Measurements from ENCODE around the gene CARMIL3.
"Not testable (repeated sequence)": the region's sequence is repeated elsewhere in the genome, so short reads cannot be mapped to it uniquely, and the experiment has no call there.

Gene CARMIL3

DNA sequence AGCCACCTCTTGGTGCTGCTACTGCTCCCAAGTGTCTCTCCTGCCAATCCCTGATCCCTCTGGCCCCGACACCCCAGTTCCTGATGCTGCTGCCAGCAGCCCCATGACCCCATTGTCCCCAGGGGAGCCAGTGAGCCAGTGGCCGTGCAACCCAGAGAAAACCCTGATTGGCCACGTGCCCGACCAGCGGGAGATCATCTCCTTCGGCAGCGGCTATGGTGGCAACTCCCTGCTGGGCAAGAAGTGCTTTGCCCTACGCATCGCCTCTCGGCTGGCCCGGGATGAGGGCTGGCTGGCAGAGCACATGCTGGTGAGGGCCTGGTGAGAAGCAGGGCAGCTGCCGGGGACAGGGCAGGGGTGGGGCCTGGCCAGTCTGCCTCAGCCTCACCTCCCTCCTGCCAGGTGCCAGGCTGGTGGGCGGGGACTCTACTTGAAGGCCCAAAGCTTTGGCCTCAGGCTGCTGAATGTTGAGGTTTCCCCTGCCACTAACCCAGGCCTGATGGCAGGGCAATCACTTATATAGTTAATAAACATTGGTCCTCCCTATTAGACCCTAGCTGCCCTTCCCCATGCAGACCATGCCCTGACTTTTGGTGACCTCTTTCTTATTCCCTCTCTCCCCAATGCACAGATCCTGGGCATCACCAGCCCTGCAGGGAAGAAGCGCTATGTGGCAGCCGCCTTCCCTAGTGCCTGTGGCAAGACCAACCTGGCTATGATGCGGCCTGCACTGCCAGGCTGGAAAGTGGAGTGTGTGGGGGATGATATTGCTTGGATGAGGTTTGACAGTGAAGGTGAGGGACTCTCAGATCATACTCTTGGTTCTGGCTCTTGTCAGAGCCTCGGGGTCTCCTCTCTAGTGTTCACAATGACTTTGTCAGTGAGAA is 47.4 kb downstream of the CARMIL3 start:
- no peak for DNase-seq

DNA sequence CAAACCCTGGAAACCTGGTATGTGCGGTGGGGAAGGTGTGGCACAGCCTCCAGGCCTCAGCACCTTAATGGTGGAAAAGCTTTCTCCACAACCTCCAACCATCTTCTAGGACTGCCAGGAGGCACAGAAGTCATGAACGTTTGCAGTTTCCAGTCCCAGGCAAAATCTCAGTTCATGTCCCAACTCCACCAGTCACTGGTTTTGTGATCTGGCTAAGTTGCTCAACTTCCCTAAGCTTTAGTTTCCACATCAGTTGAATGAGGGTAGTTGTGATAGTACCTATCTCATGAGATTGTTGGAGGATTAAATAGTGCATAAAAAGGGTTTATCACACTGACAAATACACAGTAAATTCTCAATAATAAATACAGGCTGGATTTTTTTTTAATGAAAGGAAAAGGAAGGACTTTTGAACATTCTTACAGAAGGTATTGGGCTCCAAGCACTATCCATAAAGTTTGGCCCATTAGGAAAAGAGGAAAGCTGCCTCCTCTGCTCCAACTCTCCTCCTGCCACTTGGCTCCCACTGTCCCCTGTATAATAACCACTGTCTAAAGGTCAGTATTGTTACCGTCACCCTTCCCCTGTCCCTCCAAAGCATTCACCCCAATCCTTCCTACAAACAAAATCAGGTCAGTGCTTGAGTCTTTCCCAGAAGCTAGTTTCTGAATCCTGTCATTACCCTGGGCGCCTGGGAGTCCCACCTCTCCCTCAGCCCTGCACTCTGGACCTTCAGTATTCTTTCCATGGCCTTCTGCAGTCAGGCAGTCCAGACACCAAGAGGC is 48.6 kb downstream of the CARMIL3 start:
- DNase-seq, result no peak

DNA sequence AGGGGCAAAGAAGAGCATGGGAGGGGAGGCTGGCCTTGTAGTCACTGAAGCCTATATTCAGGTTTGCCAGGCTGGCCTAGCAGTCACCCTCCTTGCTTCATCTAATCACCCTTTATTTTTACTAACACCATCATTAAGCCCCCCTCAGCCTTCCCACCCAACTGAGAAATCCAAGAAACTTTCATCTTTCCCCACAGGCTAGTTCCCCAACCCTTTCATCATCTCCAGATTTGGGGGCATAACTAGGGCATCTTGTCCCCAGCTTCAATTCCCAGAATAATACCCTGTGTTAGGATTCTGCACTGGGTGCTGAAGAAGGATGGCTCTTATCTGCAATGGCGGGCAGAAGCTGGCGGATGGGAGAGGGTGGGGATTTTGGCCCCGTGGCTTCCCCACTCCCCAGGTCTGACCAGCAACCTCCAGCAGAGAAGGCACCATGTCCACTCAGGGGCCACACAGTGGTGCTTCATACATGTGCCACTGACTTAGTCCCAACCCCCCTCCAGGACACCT is 49.2 kb downstream of the CARMIL3 start:
- no peak for DNase-seq

DNA sequence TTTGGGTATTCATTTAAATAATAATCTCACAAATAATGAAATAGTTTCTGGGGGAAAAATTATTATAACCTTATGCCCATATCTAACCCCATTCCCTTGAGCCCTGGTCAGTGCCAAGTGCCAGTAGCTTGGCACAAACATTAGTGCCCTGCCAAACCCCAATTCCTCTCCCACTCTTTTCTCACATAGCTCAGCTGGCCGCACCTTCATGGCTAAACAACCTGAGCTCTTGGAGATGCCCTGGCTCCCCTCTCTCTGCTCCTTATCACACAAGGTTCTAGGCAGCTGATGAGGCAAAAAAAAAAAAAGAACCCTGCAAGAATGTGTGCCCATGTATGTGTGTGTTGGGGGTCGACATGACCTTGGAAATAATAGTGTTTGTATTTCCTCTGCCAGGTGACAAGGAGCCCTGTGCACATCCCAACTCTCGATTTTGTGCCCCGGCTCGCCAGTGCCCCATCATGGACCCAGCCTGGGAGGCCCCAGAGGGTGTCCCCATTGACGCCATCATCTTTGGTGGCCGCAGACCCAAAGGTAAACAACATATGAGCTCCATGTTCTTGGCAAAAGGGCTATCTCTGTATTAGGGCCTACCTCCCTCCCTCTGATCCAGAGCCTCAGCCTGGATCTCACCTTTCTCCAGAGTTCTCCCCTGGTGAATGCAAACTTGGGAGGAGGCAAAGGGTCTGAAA is 50.7 kb downstream of the CARMIL3 start:
- no peak for DNase-seq

DNA sequence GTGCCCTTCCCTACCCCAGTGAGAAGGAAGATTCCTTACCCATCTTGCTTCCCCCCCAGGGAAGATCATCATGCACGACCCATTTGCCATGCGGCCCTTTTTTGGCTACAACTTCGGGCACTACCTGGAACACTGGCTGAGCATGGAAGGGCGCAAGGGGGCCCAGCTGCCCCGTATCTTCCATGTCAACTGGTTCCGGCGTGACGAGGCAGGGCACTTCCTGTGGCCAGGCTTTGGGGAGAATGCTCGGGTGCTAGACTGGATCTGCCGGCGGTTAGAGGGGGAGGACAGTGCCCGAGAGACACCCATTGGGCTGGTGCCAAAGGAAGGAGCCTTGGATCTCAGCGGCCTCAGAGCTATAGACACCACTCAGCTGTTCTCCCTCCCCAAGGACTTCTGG is 51.6 kb downstream of the CARMIL3 start:
- DNase-seq, result no peak

DNA sequence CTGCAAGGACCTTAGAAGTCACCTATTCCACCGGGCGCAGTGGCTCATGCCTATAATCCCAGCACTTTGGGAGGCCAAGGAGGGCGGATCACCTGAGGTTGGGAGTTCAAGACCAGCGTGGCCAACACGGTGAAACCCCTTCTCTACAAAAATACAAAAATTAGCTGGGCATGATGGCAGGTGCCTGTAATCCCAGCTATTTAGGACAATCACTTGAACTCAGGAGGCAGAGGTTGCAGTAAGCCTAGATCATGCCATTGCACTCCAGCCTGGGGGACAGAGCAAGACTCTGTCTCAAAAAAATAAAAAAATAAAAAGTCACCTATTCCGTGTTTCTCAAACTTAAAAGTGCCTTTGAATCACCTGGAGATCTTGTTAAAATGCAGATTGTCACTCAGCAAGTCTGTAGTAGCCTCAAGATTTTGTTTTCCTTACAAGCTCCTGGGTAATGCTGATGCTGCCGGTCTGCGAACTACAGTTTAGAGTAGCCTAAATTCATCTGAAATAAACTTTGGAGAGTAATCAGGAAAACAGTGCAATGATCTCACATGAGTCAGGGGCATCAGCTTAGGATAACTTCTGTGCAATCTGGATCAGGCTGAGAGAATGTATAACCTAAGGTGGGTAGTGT is 53.9 kb downstream of the CARMIL3 start:
- not testable (repeated sequence) for DNase-seq

DNA sequence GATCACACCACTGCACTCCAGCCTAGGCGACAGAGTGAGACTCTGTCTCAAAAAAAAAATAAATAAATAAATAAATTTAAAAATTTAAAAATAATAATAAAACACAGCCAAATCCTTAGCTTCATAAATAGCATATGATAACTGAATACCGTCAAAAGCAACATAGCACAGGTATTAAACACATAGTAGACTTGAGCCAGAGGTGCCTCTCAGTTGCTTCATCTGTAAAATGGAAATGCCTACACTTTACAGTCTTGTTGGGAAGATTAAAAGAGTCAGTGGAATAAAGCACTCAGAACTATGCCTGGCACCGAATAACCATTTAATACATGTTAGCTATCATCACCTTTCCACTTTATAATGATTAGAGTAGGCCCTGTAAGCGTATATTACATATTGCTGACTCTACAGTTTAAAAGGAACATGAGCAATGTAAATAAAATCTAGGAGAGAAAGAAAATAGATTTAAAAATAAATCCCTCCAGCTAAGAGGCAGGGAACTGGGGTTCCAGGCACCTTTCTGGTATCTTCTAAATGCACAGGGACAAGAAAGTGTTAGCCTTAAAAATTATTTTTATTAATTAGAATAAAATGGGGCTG is 55.0 kb downstream of the CARMIL3 start:
- DNase-seq, result no peak

DNA sequence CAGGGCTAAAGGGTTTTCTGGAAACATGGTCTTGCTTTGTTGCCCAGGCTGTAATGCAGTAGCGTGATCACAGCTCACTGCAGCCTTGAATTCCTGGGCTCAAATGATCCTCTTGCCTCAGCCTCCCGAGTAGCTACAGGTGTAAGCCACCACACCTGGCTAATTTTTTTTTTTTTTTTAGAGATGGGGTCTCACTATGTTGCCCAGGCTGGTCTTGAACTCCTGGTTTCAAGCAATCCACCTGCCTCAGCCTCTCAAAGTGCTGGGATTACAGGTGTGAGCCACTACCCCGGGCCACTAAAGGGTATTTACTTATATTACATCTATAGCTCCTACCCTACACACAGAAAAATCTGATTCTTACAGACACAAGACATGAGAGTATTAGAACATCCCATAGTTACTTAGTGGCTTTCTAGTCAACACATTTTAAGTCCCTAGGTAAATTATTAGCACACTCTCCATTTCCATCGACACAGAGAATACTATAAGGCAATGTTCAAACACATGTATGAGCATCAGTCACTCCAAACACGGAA is 56.6 kb downstream of the CARMIL3 start:
- no peak for DNase-seq

DNA sequence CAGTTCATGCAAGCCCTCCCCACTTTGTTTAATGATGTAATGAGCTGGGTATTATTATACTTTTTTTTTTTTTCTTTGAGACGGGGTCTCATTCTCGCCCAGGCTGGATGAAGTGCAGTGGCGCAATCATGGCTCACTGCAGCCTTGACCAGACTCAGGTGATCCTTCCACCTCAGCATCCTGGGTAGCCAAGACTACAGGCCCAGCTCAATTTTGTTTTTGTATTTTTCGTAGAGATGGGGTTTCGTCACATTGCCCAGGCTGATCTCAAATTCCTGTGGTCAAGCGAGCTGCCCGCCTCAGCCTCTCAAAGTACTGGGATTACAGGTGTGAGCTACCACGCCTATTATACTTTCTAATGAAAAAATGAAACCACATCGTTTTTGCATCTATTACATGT is 58.3 kb downstream of the CARMIL3 start:
- DNase-seq, result no peak

DNA sequence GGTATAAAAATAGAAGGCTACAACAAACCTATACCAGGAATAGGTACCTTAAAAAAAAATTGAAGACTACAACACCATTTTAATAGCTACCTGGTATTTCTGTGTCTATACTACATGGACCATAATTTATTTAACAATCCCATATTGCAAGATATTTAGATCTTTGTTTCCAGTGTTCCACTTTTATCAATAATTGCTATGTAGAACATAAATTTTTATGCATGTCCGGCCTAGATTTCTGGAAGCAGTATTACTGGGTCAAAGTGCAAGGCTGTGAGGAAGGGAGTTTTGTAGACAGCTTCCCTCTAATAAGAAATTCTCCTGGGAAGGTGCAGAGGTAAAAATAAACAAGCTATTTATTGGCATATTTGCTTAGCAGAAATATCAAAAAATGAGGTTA is 58.7 kb downstream of the CARMIL3 start:
- DNase-seq, result no peak

DNA sequence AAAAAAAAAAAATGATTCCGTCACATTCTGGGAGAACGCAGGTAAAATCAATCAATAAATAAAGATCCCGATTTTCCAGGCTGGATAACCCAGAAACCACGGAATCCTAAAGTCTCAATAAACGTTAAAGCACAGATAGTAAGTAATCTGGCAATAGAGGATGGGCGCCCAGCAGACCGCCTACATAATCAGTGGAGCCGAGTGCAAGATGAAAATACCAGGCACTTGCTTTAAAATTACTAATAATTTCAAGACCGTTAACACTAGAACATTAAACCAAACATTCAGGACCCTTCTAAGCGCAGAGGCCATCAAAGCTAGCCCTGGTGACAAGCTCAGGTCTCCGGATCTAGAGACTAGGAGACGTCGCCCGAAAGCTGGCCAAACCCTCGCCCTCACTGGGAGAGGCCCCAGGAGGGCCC is 61.6 kb downstream of the CARMIL3 start:
- DNase-seq, result no peak

DNA sequence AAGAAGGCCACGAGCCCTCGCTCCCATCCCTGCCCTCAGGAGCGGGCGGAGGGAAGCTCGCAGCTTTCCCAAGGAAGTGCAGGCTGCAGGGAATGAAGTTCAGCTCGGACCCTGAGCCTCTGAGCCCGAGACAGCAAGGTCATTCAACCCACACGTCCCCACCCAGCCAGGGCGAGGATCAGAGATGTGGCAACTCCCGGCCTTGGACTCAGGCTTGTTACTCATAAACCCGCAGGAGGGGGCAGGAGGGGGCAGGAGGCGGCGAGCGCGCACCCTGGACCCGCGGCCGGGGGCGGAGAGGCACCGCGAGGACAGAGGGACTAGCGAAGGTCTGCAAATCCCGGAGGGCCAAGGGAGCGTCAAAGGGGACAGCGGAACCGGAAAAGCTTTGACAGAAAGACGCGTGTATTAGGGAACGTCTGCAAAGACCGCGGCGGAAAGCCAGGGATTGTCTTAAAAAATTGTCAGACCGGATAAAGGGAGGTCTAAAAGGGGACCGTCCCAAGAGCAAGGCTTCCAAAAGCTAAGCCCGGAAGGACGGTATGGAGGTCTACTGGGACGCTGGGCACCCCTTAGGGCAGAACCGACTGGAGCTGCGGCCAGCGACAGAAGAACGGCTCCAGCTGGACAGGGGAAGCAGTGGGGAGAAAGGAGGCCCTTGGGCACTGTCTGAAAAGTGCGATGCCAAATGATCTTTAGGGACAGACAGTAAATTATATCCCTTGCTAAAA is 62.2 kb downstream of the CARMIL3 start:
- peak; percentile 74 for DNase-seq

DNA sequence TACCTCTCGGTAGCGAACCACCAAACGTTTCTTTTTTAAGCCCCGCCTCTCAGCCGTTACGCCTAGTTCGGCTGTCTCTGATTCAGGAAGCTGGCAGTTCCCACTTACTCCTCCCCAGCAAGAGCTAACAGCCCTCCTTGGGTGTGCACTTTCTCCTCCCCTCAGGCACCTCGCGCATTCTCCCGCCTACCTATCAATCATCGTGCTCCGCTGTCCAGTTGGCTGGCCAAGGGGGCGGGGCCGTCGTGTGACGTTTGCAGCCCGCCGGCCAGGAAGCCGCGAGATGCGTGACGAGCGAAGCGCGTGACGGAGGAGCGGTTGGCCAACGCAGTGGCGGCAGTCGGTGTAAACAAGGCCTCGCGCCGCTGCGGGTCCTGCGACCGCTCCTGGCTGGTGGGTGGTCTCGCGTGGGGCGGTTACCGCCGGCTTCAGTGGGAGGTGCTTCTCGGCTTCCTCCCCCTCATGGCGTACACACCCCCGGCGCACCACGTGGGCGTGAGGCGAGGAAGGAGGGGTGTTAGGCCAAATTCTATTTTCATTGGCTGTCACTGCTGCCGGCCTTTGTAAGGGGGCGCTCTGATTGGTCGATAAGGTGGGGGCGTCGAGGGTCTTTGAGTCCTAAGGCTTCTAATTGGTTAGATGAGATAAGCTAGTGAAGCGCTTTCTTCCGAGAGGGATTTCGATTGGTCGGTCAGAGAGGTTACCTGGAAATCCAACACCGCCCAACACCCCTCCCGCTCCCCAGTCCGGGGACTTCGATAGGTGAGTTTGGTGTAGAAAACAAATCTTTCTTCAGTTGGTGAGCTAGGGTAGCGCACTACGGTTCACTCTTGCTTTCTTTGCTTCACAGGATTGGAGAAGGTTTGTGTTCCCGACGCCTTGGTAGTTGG is 63.0 kb downstream of the CARMIL3 start, which contains the start of the genes DCAF11 and NRL:
Gene DCAF11, plus strand, starts transcription at position 246 of the 890 bp plus-strand sequence. CDS start 818 bp downstream, outside the sequence.
Gene NRL, minus strand, starts transcription at position 418 of the 890 bp plus-strand sequence. CDS start 32,101 bp downstream, outside the sequence.
- DNase-seq, result peak; percentile 98

DNA sequence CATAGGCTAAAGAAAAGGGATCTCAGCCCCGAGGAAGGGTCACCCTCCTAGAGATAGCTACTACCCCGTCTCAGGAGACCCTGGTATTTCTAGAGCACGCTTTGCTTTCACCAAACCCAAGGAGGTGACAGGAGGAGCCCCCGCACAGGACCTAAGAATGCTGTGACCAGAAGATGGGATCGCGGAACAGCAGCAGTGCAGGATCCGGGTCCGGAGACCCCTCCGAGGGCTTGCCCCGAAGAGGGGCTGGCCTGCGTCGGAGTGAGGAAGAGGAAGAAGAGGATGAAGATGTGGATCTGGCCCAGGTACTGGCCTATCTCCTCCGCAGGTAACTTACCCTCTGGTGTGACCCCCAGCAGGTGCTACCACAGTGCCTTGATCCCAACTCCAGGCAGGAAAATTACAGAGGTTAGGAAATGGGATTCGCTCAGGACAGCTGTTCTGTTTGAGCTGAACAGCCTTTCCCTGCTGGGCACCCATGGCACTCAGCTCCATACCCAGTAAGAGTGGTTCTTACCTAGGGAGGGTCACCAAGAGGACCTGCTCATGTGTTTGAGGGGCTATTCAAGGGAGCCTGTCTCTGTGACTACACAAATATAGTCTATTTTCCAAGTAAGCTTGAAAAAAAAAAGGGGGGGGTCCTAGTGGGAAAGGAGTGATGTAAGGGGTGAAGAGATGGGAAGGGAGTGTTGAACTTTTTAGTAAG is 63.8 kb downstream of the CARMIL3 start:
- no peak for DNase-seq

DNA sequence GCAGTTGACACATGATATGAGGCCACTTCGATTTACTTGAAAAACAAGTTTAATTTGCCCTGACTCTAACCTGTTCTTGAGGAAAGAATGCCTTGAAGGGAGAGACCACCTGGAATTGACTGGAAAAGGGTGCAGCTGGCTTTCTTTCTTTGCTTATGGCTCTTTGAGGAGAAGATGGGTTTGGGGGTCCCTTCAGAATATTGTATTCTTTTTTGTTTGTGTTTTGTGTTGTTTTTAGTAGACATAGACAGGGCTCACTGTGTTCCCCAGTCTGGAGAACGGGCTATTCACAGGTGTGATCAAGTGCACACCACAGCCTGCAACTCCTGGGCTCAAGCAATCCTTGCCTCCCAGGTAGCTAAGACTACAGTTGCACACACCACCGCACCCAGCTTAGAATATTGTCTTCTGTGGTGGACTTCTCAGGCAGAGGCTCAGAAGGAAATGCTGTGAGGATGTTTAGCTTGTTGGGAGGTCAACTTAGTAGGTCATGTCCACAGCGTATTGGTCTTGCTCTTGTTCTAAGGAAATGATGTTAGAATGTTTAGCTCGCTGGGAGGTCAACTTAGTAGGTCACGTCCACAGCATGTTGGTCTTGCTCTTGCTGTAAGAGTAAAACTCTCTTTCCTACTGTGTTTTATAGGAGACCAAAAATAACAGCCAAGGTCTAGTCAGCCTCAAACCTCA is 64.5 kb downstream of the CARMIL3 start:
- no peak for DNase-seq

DNA sequence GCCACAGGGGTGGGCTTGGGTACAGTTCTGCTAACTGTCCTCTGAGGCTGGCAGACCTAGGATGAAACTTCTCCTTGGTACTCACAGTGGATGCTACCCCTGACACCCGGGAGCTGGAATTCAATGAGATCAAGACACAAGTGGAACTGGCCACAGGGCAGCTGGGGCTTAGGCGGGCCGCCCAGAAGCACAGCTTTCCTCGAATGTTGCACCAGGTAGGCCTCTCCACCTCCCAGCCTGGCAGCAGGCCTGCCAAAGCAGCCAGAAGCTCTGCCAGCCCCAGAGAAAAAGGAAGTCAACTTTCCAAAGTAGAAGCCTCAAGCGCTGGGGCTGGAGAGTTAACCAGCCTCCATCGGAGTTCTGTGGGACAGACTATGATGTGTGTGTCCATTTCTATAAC is 65.4 kb downstream of the CARMIL3 start:
- no peak for DNase-seq

All from effector CD4-positive, alpha-beta T cell (primary cell).